BE2C (cell line): Measurements from ENCODE around the gene TEX13A.

ENCODE experiments used
- DNase-seq: peaks from one replicate; pipeline ENCODE4 v3.0.0-alpha.2; 2020
- H3K27me3 ChIP-seq: fragments of 250-450 bp; sonication (Bioruptor Pico); 2 replicates; pipeline ENCODE4 v1.5.1; 2020; ENCODE audit warnings: mild to moderate bottlenecking
- H3K36me3 ChIP-seq: fragments of 250-450 bp; sonication (Bioruptor Pico); 2 replicates; pipeline ENCODE4 v1.5.1; 2020; ENCODE audit warnings: mild to moderate bottlenecking
- H3K4me1 ChIP-seq: fragments of 250-450 bp; sonication (Bioruptor Pico); 2 replicates; pipeline ENCODE4 v1.5.1; 2020
- H3K4me3 ChIP-seq: 2 replicates; pipeline ENCODE4 v1.5.1; 2011; ENCODE audit warnings: low read depth, low read length
- H3K9me3 ChIP-seq: fragments of 250-450 bp; sonication (Bioruptor Pico); 2 replicates; pipeline ENCODE4 v1.5.1; 2020
- TF ChIP-seq, protein P1 (sequence below): IDR thresholded peaks from 2 replicates; pipeline ENCODE4 v1.5.1; 2012; ENCODE audit warnings: mild to moderate bottlenecking, low read depth, low read length

The TEX13A gene

GRCh38 chrX:105191878-105192277, 28.6 kb downstream of the TEX13A start:
- no peaks in the 10 kb centered on the region for H3K9me3 ChIP-seq
- H3K36me3 ChIP-seq: no peaks in the 10 kb centered on the region
- TF ChIP-seq, protein P1, sequence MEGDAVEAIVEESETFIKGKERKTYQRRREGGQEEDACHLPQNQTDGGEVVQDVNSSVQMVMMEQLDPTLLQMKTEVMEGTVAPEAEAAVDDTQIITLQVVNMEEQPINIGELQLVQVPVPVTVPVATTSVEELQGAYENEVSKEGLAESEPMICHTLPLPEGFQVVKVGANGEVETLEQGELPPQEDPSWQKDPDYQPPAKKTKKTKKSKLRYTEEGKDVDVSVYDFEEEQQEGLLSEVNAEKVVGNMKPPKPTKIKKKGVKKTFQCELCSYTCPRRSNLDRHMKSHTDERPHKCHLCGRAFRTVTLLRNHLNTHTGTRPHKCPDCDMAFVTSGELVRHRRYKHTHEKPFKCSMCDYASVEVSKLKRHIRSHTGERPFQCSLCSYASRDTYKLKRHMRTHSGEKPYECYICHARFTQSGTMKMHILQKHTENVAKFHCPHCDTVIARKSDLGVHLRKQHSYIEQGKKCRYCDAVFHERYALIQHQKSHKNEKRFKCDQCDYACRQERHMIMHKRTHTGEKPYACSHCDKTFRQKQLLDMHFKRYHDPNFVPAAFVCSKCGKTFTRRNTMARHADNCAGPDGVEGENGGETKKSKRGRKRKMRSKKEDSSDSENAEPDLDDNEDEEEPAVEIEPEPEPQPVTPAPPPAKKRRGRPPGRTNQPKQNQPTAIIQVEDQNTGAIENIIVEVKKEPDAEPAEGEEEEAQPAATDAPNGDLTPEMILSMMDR: no peak
- no peaks in the 10 kb centered on the region for H3K27me3 ChIP-seq
- no peak for DNase-seq
- no peak overlapping the region for H3K4me3 ChIP-seq
- H3K4me1 ChIP-seq: no peaks in the 10 kb centered on the region

DNA sequence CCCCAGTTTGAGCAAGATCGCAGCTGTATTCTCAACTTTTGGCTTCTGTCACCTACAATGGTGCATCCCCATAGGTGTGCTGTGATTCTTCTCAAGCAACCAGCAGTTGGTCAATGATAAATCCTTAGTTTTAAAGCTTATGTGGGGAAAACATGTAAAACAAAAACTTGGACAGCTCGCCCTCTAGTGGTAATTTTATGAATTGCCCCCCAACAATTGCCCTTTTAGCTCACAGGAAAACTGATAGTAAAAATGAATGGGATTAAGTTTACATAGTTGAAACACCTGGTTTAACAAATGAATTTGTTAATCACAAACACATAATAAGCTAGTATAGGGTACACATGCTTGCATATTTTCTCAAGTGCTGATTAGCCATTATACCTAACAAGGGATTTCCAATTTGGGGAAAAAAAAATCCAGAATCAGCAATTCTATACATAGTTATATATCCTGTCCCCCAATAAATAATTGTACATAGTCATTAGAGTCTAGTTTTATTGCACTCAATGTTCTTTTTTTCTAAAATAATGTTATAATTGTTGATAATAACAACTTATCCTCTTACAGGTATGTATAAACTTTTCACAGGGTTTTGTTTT, 30.1 kb downstream of the TEX13A start:
- DNase-seq: no peak
- Histone ChIP-seq H3K4me1 (no peaks in the 10 kb centered on the region), H3K27me3 (no peaks in the 10 kb centered on the region), H3K36me3 (no peaks in the 10 kb centered on the region), H3K4me3 (no peak overlapping the region), H3K9me3 (no peaks in the 10 kb centered on the region)
- TF ChIP-seq, protein P1: peak; percentile 60

- H3K36me3 ChIP-seq: no peaks in the 10 kb centered on the region
- H3K4me1 ChIP-seq: no peaks in the 10 kb centered on the region
- no peak overlapping the region for H3K4me3 ChIP-seq
- H3K27me3 ChIP-seq: no peaks in the 10 kb centered on the region
- DNase-seq: no peak
- TF ChIP-seq, protein P1: no peak
- H3K9me3 ChIP-seq: no peaks in the 10 kb centered on the region
Measured at GRCh38 chrX:105189093-105189492, 31.4 kb downstream of the TEX13A start.

DNA sequence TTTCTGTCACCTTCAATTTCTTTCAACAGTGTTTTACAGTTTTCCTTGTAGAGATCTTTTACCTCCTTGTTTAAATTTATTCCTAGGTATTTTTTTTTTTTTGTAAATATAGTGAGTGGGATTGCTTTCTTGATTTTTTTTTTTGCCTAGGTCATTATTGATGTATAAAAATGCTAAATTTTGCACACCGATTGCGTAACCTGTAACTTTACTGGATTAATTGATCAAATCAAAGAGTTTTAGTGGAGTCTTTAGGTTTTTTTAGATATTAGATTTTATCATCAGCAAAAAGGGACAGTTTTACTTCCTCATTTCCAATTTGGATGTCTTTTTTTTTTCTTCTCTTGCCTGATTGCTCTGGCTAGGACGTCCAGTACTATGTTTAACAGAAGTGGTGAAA, 40.9 kb downstream of the TEX13A start:
- H3K9me3 ChIP-seq: no peaks in the 10 kb centered on the region
- no peak for DNase-seq
- H3K4me1 ChIP-seq: no peaks in the 10 kb centered on the region
- no peaks in the 10 kb centered on the region for H3K27me3 ChIP-seq
- no peak overlapping the region for H3K4me3 ChIP-seq
- H3K36me3 ChIP-seq: no peaks in the 10 kb centered on the region
- TF ChIP-seq, protein P1: no peak

- TF ChIP-seq, protein P1: no peak
- H3K4me1 ChIP-seq: no peaks in the 10 kb centered on the region
- H3K36me3 ChIP-seq: no peaks in the 10 kb centered on the region
- no peaks in the 10 kb centered on the region for H3K9me3 ChIP-seq
- no peaks in the 10 kb centered on the region for H3K27me3 ChIP-seq
- DNase-seq: no peak
- H3K4me3 ChIP-seq: no peak overlapping the region
Measured at GRCh38 chrX:105173071-105173470, 47.4 kb downstream of the TEX13A start.
